ENCODE measurements around the gene SIGLEC8. TPM values are rescaled to one million over a fixed set of nuclear protein-coding genes. Genes with fewer than 3 reads are reported as not detected.
"Not testable (repeated sequence)": the region's sequence is repeated elsewhere in the genome, so short reads cannot be mapped to it uniquely, and the experiment has no call there.

SIGLEC8 gene
- total RNA-seq, 4 donors from 2014 or later: 0.20 to 5.5 (median 0.87) TPM

- no peaks in the 10 kb centered on the region for H3K36me3 ChIP-seq
- no peak overlapping the region for H3K4me3 ChIP-seq
- no peaks in the 10 kb centered on the region for H3K9me3 ChIP-seq
- H3K27me3 ChIP-seq: peaks cover 0 to 15% of the 10 kb centered on the region in 2 donors
- H3K4me1 ChIP-seq: no peaks in the 10 kb centered on the region
- H3K27ac ChIP-seq: no peak overlapping the region
- 34 to 38% methylated on average over 4 of the region's 4 CpGs for WGBS, 2 donors
- DNase-seq (ENCODE audit: low spot score in 2 of 2): no peak
- TF ChIP-seq POLR2A (IDR thresholded peaks at IDR 0.05) (no peak), EP300 (IDR thresholded peaks at IDR 0.05) (no peak), CTCF (IDR thresholded peaks at IDR 0.05) (no peak)
These were observed 10.9 kb upstream of the SIGLEC8 start for GRCh38 chr19:51469162-51469561.

- no peaks in the 10 kb centered on the region for H3K36me3 ChIP-seq
- H3K4me3 ChIP-seq: no peak overlapping the region
- H3K27me3 ChIP-seq: peaks cover 0 to 13% of the 10 kb centered on the region in 2 donors
- H3K27ac ChIP-seq: no peak overlapping the region
- no peak for DNase-seq (ENCODE audit: low spot score in 2 of 2)
- H3K9me3 ChIP-seq: no peaks in the 10 kb centered on the region
- 70 to 81% methylated on average over 2 of the region's 2 CpGs for WGBS, 2 donors
- H3K4me1 ChIP-seq: no peaks in the 10 kb centered on the region
- TF ChIP-seq EP300 (IDR thresholded peaks at IDR 0.05) (no peak), CTCF (IDR thresholded peaks at IDR 0.05) (no peak), POLR2A (IDR thresholded peaks at IDR 0.05) (no peak)
These were observed 10.3 kb upstream of the SIGLEC8 start for GRCh38 chr19:51468545-51468920.

DNA sequence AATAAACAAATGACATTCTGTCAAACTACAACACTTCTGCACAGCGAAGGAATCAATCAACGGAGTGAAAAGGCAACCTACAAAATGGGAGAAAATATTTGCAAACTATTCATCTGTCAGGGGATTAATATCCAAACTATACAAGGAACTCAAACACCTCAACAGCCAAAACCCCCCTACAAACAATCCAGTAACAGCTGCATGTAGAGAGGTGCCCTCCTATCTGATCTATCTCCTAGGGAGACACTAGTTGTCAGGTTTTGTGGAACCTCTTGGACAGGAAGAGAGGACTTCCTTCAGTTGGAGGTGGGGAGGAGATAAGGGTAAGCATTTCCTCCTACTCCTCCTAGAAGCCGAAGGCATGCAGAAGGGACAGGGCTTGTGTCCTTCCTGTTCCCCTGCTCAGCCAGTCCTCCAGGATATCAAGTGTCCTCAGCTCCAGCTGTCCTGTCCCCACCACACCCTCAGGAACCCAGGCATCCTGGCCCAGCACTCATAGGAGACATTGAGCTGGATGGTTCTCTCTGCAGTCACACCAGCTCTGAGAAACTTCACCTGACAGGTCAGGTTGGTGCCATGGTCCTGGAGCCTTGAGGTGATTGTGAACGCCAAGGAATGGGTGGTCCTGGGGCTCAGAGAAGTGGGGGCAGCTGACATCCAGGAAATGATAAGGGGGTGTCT lies 9.8 kb upstream of the SIGLEC8 start:
- WGBS, 2 donors: 75 to 76% methylated on average over 4 of the region's 4 CpGs
- no peaks in the 10 kb centered on the region for H3K4me1 ChIP-seq
- DNase-seq (ENCODE audit: low spot score in 2 of 2): no peak
- peaks cover 0 to 8% of the 10 kb centered on the region in 2 donors for H3K27me3 ChIP-seq
- no peaks in the 10 kb centered on the region for H3K36me3 ChIP-seq
- no peaks in the 10 kb centered on the region for H3K9me3 ChIP-seq
- no peak for TF ChIP-seq CTCF (IDR thresholded peaks at IDR 0.05)
- TF ChIP-seq POLR2A (IDR thresholded peaks at IDR 0.05): no peak
- TF ChIP-seq EP300 (IDR thresholded peaks at IDR 0.05): no peak
- no peak overlapping the region for H3K27ac ChIP-seq
- H3K4me3 ChIP-seq: no peak overlapping the region

- DNase-seq (ENCODE audit: low spot score in 2 of 2): no peak
- Histone ChIP-seq H3K9me3 (no peaks in the 10 kb centered on the region), H3K36me3 (no peaks in the 10 kb centered on the region), H3K4me3 (no peak overlapping the region), H3K27me3 (peaks cover 0 to 19% of the 10 kb centered on the region in 2 donors), H3K4me1 (no peaks in the 10 kb centered on the region), H3K27ac (no peak overlapping the region)
- TF ChIP-seq CTCF (IDR thresholded peaks at IDR 0.05) (no peak), EP300 (IDR thresholded peaks at IDR 0.05) (no peak)
- 50 to 59% methylated on average over 3 of the region's 3 CpGs for WGBS, 2 donors
These were observed 8.5 kb upstream of the SIGLEC8 start for GRCh38 chr19:51466723-51467122.

- not testable (repeated sequence) for H3K9me3 ChIP-seq; DNase-seq (ENCODE audit: low spot score in 2 of 2); H3K4me3 ChIP-seq; H3K4me1 ChIP-seq; H3K36me3 ChIP-seq; H3K27ac ChIP-seq
- H3K27me3 ChIP-seq: peaks cover 0 to 19% of the 10 kb centered on the region in 2 donors
- WGBS, 2 donors: 23 to 31% methylated on average over 12 to 15 of the region's 33 CpGs
These were observed 5.8 kb upstream of the SIGLEC8 start for GRCh38 chr19:51463976-51464581.
